ENCODE results near the gene MIDN.
A peak's percentile ranks its signal among the peaks of the same experiment; 100 is the strongest.

The MIDN gene

GRCh38 chr19:1233115-1233667 is 15.2 kb upstream of the MIDN start:
- no peak for DNase-seq (ENCODE audit: low spot score)

DNA sequence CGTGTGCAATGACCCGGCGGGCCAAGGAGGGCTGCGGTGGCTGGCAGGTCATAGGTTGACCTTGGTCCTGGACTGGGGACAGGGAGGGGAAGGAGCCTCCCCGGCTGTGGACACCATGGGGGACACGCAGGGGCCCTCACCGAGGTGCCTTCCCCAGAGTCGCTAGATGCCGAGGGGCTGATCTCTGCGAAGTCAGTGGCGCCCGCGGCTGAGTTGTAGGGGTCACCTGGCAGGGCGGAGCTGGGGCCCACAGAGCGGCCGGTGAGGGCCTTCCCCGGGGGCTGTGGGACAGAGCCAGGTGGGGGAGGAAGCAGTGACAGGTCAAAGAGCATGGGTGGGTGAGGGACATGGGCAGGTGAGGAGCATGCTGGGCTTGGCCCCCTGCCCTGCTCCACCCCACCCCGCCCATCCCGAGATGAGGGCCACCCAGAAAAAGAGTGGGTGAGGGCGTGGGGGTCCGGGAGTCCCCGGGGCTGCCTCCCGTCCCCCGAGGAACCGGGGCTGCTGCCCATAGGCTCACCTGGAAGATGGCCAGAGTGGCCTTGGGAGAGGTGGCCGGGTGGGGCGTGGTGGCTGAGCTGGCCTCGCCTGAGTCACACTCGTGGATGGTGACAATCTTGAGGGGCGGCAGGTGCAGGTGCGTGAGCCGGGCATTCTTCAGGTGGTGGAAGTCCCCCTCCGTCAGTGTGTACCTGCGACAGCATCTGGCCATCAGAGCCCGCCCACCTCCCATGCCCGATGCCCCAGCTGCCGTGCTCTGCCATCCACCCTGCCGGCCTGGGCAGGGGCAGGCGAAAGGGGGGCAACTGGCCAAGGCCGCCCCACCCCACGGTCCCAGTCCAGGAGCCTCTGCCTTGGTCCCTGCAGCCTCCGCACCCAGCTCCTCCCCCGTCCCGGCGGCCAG is 14.1 kb upstream of the MIDN start:
- DNase-seq (ENCODE audit: low spot score): no peak

GRCh38 chr19:1234955-1235380 is 13.4 kb upstream of the MIDN start:
- DNase-seq (ENCODE audit: low spot score): no peak

- DNase-seq (ENCODE audit: low spot score): no peak
Observed at GRCh38 chr19:1235625-1236538, 12.5 kb upstream of the MIDN start.

GRCh38 chr19:1236576-1236975 is 11.8 kb upstream of the MIDN start:
- DNase-seq (ENCODE audit: low spot score): no peak

DNA sequence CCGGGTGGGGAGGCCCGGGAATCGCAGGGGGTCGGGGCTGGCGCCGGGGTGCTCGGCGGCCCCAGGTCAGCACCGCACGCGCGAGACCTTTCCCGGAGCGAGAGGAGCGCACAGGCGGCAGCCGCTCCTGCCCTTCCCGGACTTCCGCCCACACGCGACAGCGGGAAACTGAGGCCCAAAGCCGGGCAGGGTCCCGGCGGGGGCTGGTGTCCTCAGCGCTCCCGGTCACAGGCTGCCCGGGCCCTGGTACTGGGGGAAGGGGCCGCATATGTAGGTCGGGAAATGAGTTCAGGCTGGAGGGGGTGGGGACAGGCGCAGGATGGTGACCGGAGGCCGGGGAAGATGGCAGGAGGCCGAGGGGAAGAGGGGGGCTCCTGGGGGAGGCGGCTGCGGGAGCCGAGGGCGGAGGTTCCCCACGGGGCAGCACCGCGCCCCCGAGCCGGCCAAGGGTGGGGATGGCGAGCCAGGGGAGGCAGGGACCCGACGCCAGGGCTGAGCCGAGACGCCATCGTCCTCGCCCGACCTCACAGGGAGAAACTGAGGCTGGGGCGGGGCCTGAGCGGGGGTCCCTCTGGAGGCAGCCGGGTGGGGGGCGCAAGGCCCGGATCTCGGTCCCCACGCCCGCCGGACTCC is 11.2 kb upstream of the MIDN start:
- DNase-seq (ENCODE audit: low spot score): no peak

DNA sequence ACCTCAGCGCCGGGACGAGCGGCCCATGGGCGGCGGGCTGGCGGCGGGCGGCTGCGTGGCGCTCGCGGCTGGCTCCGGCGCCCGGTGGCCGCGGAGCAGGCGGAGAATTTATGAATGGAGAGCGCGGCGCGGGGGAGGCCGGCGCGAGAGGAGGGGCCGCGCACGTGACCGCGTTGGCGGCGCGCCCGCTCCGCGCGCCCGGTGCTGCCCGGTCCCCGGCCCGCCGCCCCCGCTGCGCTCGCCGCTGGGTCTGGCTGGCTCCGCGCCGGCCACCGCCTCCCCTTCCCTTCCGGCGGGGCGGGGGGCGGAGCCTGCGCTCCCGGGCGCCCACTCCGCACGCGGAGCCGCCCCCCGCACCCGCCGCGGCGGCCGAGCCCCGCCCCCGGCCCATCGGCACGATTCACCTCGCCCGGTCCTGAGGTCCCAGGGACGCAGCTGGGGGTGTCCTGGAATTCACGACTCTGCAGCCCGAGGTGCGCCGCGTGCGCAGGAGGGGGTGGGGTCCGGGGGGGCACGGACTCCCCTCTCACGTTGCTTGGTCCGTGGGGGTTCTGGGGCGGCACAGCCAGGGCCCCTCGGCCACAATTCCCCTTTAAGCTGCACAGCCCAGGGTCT is 10.5 kb upstream of the MIDN start, which contains the start of gene CBARP:
Gene CBARP, minus strand, starts transcription at position 252 of the 615 bp plus-strand sequence. CDS start 1,905 bp downstream, outside the sequence.
- DNase-seq (ENCODE audit: low spot score): no peak

- no peak for DNase-seq (ENCODE audit: low spot score)
Observed at GRCh38 chr19:1238369-1239303, 9.7 kb upstream of the MIDN start.

GRCh38 chr19:1239420-1239795 is 9.0 kb upstream of the MIDN start:
- no peak for DNase-seq (ENCODE audit: low spot score)

GRCh38 chr19:1239796-1240737 is 8.3 kb upstream of the MIDN start:
- peak; percentile 93 for DNase-seq (ENCODE audit: low spot score)

DNA sequence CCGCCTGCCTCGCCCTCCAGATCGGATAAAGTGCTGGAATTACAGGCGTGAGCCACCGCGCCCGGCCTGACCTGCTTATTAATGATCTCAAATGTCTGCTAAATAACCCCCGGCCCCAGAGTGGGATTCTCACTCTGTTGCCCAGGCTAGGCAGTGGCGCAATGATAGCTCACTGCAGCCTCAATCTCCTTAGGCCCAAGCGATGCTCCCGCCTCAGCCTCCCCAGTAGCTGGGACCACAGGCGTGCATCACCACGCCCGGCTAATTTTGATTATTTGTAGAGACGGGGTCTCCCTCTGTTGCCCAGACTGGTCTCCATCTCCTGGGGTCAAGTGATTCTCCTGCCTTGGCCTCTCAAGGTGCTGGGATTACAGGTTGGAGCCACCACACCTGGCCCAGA is 7.5 kb upstream of the MIDN start:
- no peak for DNase-seq (ENCODE audit: low spot score)

- peak; percentile 93 for DNase-seq (ENCODE audit: low spot score)
Observed at GRCh38 chr19:1241417-1242095, 6.8 kb upstream of the MIDN start, which contains the start of gene ATP5F1D. ATP5F1D (plus strand) TSS chr19:1241751; CDS start chr19:1241851, 100 bp downstream.

GRCh38 chr19:1243768-1244692 is 4.4 kb upstream of the MIDN start:
- DNase-seq (ENCODE audit: low spot score): peak; percentile 85

- no peak for DNase-seq (ENCODE audit: low spot score)
Observed at GRCh38 chr19:1244693-1245451, 3.5 kb upstream of the MIDN start.

DNA sequence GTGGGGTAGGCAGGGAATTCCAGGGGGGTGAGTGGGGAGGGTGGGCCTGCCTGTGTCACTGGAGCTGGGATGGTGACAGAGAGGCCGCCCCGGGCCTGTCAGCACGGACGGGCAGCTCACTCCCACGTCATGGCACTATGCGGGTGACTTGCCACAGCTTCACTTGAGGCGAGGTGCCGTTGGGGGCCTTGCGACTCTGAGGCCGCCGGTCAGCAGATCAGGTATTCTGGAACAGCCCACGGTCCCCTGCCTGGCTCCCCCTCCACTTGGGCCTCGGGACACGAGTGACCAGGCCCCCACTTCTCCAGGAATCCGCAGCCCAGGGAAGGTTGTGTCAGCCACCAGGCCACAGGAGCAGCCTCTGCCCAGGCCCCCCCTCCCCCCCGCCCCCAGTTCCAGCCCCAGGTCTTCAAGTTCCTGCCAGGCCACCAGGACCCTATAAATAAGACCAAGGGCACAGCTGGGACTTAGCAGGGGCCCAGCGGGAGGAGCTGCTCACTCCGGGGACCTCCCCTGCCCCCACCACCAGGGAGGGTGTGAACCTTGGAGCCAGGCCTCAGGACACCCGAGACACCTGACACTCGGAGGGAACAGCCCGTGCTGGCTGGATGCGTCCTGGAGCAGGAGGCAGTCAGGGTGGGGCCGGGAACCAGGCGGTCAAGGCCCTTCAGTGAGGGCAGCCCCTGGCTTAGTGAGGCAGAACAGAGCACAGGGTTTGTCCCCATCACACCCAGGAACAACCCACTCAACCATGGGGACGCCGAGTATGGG is 2.7 kb upstream of the MIDN start:
- DNase-seq (ENCODE audit: low spot score): no peak
